GM21723 (cell line): ENCODE data around the gene PDE4D.

Experiments
- ATAC-seq: cut with Tn5 transposase; IDR thresholded peaks from one replicate; pipeline ENCODE4 v1.9.1; 2021; ENCODE audit warnings: mild to moderate bottlenecking, moderate library complexity; ENCODE audit not compliant: unreplicated experiment

PDE4D gene

GRCh38 chr5:58929726-58930125 lies 963.8 kb downstream of the PDE4D start:
- ATAC-seq, result no peak

GRCh38 chr5:58927938-58928337 lies 965.6 kb downstream of the PDE4D start:
- ATAC-seq, result no peak

GRCh38 chr5:58927181-58927580 lies 966.3 kb downstream of the PDE4D start:
- no peak for ATAC-seq

- no peak for ATAC-seq
Observed at GRCh38 chr5:58926541-58926935, 967.0 kb downstream of the PDE4D start.

GRCh38 chr5:58925627-58926540 lies 967.6 kb downstream of the PDE4D start:
- ATAC-seq, result no peak

- ATAC-seq, result no peak
Observed at GRCh38 chr5:58924306-58924705, 969.2 kb downstream of the PDE4D start.

- ATAC-seq, result no peak
Observed at GRCh38 chr5:58923355-58923754, 970.2 kb downstream of the PDE4D start.

GRCh38 chr5:58922461-58923171 lies 970.9 kb downstream of the PDE4D start:
- ATAC-seq, result no peak

GRCh38 chr5:58921159-58921558 lies 972.4 kb downstream of the PDE4D start:
- ATAC-seq, result no peak

- no peak for ATAC-seq
Observed at GRCh38 chr5:58919833-58920232, 973.7 kb downstream of the PDE4D start.
